Lung (tissue), 12 donors: ENCODE data around the gene FABP1. TPM values are rescaled to one million over a fixed set of nuclear protein-coding genes. Genes with fewer than 3 reads are reported as not detected.

Source experiments
- ATAC-seq: fragments of 200-7000 bp; cut with Tn5 transposase; one replicate; pipeline ENCODE4 v1.9.1; 2020; ENCODE audit warnings: moderate number of reproducible peaks; ENCODE audit not compliant: insufficient read depth, low FRiP score
- DNase-seq, 3 donors: peaks; one replicate each; pipeline ENCODE4 v3.0.0-alpha.2; 2013 to 2017
- H3K27ac ChIP-seq, 2 donors: one replicate each; pipeline ENCODE4 v1.5.1; 2013; ENCODE audit warnings: mild to moderate bottlenecking in 2 of 2, moderate library complexity in 2 of 2, control low read depth in 1 of 2, inconsistent platforms in 1 of 2, low read depth in 1 of 2, low read length in 1 of 2
- H3K27me3 ChIP-seq, 3 donors: one replicate each; pipeline ENCODE4 v1.5.1; 2013; ENCODE audit warnings: low read length in 2 of 3; ENCODE audit not compliant: control insufficient read depth in 3 of 3, insufficient read depth in 3 of 3
- H3K36me3 ChIP-seq, 4 donors: one replicate each; pipeline ENCODE4 v1.5.1; 2013; ENCODE audit warnings: low read length in 4 of 4, mild to moderate bottlenecking in 1 of 4, moderate library complexity in 1 of 4; ENCODE audit not compliant: control insufficient read depth in 4 of 4, insufficient read depth in 4 of 4
- H3K4me1 ChIP-seq, 5 donors: one replicate each; pipeline ENCODE4 v1.5.1; 2013; ENCODE audit warnings: low read length in 5 of 5, mild to moderate bottlenecking in 2 of 5, moderate library complexity in 1 of 5; ENCODE audit not compliant: control insufficient read depth in 5 of 5, insufficient read depth in 5 of 5
- H3K4me3 ChIP-seq: one replicate; pipeline ENCODE4 v1.5.1; 2013; ENCODE audit warnings: mild to moderate bottlenecking, control low read depth, moderate library complexity
- H3K9ac ChIP-seq, 2 donors: one replicate each; pipeline ENCODE4 v1.5.1; 2013; ENCODE audit warnings: low read length in 2 of 2, control low read depth in 1 of 2; ENCODE audit not compliant: insufficient read depth in 1 of 2
- H3K9me3 ChIP-seq, 4 donors: one replicate each; pipeline ENCODE4 v1.5.1; 2013; ENCODE audit warnings: low read length in 3 of 4, mild to moderate bottlenecking in 1 of 4, moderate library complexity in 1 of 4; ENCODE audit not compliant: control insufficient read depth in 4 of 4, insufficient read depth in 3 of 4
- WGBS, 2 donors: extraction: QIAGEN DNeasy Blood & Tissue Kit; methylation state at CpG; one replicate each; pipeline ENCODE4 v1.1.7; 2013; 5-methylcytosine and 5-hydroxymethylcytosine counted together
- polyA plus RNA-seq, 2 donors: library from polyadenylated mRNA; stranded (reverse); fragments of 200-250 nt; gene quantifications; one replicate each; pipeline ENCODE4 v1.2.1, GENCODE V29; 2013
- total RNA-seq, 2 donors: library from RNA; depleted of rRNA in 1 of 2; stranded (reverse); fragments of >200 nt in 1 of 2; gene quantifications; one replicate each; pipeline ENCODE4 v1.2.1, GENCODE V29; 2014 to 2021
- TF ChIP-seq, protein P1 (sequence below): IDR thresholded peaks from 2 replicates; pipeline ENCODE4 v1.5.1; 2012; ENCODE audit warnings: mild to moderate bottlenecking; ENCODE audit errors: control extremely low read depth, extremely low read depth
- donor health status: control.
- donor health status: control.
- donor health status: Bipolar disorder and iron deficiency.
- donor health status: healthy.
- donor health status: DM: yes; HTN: yes; CAD: no.

The FABP1 gene
- total and polyA plus RNA-seq, 4 donors, result 0.14 to 1.7 (median 0.40) TPM; not detected in 1

DNA sequence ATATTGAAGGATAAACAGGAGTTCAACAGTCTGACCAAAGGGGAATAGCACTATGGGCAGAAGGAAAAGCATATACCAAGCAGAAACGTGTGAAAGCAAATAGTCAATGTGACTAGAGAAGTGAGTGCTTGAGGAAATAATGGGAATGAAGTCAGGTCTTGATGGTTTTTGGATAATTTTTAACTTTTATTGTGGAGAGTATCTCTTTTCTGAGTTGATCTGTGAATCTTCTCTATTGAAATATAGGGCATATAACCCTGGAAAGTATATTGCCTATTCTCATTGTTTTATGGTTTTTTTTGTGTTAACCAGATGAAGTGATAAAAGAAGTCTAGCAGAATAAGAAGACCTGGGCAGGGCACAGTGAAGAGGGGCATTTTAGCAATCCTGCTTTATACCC, 16.4 kb upstream of the FABP1 start:
- Histone ChIP-seq H3K27me3 (no peaks in the 10 kb centered on the region), H3K36me3 (no peaks in the 10 kb centered on the region), H3K4me1 (no peaks in the 10 kb centered on the region), H3K27ac (no peak overlapping the region), H3K9me3 (peaks cover 0 to 3% (median 0%) of the 10 kb centered on the region in 4 donors), H3K4me3 (no peak overlapping the region), H3K9ac (no peak overlapping the region)
- WGBS, 2 donors, result 74 to 83% methylated on average over 1 of the region's 1 CpG
- DNase-seq, result no peak
- no peak for ATAC-seq
- TF ChIP-seq, protein P1, sequence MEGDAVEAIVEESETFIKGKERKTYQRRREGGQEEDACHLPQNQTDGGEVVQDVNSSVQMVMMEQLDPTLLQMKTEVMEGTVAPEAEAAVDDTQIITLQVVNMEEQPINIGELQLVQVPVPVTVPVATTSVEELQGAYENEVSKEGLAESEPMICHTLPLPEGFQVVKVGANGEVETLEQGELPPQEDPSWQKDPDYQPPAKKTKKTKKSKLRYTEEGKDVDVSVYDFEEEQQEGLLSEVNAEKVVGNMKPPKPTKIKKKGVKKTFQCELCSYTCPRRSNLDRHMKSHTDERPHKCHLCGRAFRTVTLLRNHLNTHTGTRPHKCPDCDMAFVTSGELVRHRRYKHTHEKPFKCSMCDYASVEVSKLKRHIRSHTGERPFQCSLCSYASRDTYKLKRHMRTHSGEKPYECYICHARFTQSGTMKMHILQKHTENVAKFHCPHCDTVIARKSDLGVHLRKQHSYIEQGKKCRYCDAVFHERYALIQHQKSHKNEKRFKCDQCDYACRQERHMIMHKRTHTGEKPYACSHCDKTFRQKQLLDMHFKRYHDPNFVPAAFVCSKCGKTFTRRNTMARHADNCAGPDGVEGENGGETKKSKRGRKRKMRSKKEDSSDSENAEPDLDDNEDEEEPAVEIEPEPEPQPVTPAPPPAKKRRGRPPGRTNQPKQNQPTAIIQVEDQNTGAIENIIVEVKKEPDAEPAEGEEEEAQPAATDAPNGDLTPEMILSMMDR, result no peak

DNA sequence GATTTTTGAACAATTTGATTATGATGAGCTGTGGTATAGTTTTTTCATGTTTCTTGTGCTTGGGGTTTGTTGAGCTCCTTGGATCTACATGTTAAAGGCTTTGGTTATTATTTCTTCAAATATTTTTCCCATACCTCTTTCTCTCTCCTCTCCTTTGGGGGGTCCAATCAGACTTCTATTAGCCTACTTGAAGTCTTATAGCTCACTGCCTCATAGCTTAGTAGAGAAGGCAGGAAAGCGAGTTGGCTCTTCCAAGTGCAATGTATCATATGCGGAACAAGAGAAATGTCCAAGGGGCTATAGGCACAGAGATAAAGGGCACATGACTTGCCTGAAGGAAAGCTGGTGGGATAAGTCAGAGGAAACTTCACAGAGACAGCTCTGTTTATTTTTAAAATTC, 14.1 kb upstream of the FABP1 start:
- Histone ChIP-seq H3K4me1 (no peaks in the 10 kb centered on the region), H3K36me3 (no peaks in the 10 kb centered on the region), H3K9me3 (peaks cover 0 to 1% (median 0%) of the 10 kb centered on the region in 4 donors), H3K27ac (no peak overlapping the region), H3K27me3 (no peaks in the 10 kb centered on the region), H3K4me3 (no peak overlapping the region), H3K9ac (no peak overlapping the region)
- TF ChIP-seq, protein P1, result no peak
- DNase-seq (no peak), ATAC-seq (no peak)
- 97% methylated on average over 2 of the region's 2 CpGs for WGBS, 2 donors

DNA sequence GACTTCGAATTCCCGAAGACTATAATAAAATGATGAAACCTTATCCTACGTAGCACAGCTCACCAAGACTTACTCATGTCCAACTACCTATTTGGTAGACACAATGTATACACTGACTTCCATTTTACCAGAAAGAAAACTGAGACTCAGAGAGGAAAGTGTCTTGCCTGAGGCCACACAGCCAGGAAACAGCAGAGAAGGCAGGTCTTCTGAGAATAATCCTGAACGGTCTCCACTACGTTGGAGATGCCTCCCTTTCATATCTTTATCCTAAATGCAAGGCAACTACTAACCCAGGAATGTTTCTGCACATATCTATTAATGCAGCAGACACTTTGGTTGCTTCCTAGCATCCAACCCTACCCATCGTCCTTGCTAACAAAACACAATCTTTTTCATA, 11.9 kb upstream of the FABP1 start:
- H3K27ac ChIP-seq, result no peak overlapping the region
- H3K9me3 ChIP-seq, result peaks cover 0 to 1% (median 0%) of the 10 kb centered on the region in 4 donors
- TF ChIP-seq, protein P1, result no peak
- no peaks in the 10 kb centered on the region for H3K36me3 ChIP-seq
- no peak for ATAC-seq
- no peak overlapping the region for H3K4me3 ChIP-seq
- WGBS, 2 donors, result 89 to 91% methylated on average over 6 of the region's 6 CpGs
- no peaks in the 10 kb centered on the region for H3K4me1 ChIP-seq
- H3K27me3 ChIP-seq, result no peaks in the 10 kb centered on the region
- no peak for DNase-seq
- no peak overlapping the region for H3K9ac ChIP-seq

DNA sequence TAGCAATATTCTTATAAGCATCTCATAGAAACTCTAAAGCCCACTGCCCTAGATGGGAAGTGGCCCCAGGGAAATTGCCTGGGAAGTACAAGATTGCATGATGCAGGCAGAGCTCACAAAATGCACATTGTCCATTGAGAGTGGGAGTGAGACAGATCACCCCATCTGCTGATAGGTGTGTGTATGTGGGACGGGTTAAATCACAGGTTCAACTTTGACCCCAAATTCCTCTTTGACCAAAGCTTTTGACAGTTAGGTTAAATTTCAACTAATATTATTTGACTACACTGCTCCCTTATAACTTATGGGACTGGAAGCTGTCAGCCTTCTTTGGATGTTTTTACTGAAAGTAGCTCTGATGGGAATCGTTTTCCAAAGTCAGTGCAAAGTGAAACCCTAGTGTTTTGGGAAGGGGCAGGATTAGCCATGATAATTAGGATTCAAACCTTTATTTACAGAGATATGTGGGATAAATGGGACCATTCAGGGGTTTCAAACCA, 11.4 kb upstream of the FABP1 start:
- Histone ChIP-seq H3K27me3 (no peaks in the 10 kb centered on the region), H3K4me3 (no peak overlapping the region), H3K4me1 (no peaks in the 10 kb centered on the region), H3K36me3 (no peaks in the 10 kb centered on the region), H3K27ac (no peak overlapping the region), H3K9me3 (peaks cover 0 to 1% (median 0%) of the 10 kb centered on the region in 4 donors), H3K9ac (no peak overlapping the region)
- ATAC-seq, result no peak
- TF ChIP-seq, protein P1, result no peak
- WGBS, 2 donors, result 57 to 78% methylated on average over 2 of the region's 2 CpGs
- DNase-seq, result no peak
